ENCODE measurements around the gene U2AF1L4. TPM values are rescaled to one million over a fixed set of nuclear protein-coding genes. Genes with fewer than 3 reads are reported as not detected.
A peak's percentile ranks its signal among the peaks of the same experiment; 100 is the strongest.

The U2AF1L4 gene
- total RNA-seq, 2 donors from 2014 or later, result 14.9 to 18.7 TPM

DNA sequence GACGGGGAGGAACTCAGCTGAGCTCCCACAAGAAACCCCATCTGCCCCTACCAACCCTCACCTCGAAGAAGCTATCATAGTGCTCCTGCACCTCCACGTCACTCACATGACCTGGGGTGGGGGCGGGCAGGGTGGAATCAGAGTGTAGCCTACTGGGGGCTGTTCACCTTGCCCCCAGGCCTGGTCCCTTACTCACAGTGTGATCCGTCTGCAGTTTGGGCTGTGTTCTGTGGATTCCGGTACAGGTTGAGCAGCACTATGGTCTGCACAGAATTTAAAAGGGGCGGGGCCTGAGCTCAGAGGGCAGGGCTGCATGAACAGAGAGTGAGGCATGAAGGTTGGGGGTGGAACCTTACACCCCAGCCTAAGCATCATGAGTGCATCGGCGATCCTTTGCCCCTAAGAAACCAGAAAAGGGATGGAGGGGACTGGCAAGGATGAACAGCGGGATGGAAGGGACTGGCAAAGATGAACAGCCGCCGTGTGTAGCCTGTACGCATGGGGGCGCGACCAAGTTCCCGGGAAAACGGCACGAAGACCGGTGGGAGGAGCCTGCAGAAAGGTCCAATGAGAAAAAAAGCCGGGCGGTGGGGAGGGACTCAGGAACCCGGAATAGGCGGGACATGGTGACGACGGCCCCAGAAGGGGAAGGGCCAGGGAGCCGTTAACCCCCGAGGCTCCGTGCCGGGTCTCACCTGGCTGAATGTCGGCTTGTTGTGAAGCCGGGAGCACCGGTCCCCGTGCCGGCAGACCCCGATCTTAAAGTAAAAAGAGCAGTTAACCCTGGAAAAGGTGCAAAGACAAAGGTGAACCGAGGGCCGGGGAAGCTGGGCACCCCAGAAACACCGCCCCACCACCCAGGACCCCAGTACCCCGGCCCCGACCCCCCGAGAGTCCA lies 539 bp downstream of the U2AF1L4 start:
- Histone ChIP-seq H3K27ac (peak overlapping the region; percentile 100), H3K36me3 (no peaks in the 10 kb centered on the region), H3K9me3 (no peaks in the 10 kb centered on the region), H3K9ac (ENCODE audit: low read depth in 2 of 2, low read length in 2 of 2) (peak overlapping the region; percentile 72 to 79), H3K4me3 (peak overlapping the region; percentile 89), H3K4me1 (peaks cover 6% of the 10 kb centered on the region), H3K27me3 (no peaks in the 10 kb centered on the region)
- DNase-seq, result peak; percentile 97
- no peak for TF ChIP-seq CTCF (IDR thresholded peaks at IDR 0.05)
- intact Hi-C loops (cut with DNase I), result loop anchor here (10.0 kb wide), 1 partner anchor 190 kb away; the partner anchor contains the start of gene LRFN3

GRCh38 chr19:35743640-35744429 lies 1.4 kb downstream of the U2AF1L4 start:
- H3K4me3 ChIP-seq, result peak overlapping the region; percentile 89
- no peak for DNase-seq
- peak overlapping the region in 1 of 2 donors; percentile 79 for H3K9ac ChIP-seq (ENCODE audit: low read depth in 2 of 2, low read length in 2 of 2)
- no peak for TF ChIP-seq CTCF (IDR thresholded peaks at IDR 0.05)
- peaks cover 9% of the 10 kb centered on the region for H3K4me1 ChIP-seq
- H3K36me3 ChIP-seq, result no peaks in the 10 kb centered on the region
- H3K27ac ChIP-seq, result peak overlapping the region; percentile 100
- no peaks in the 10 kb centered on the region for H3K27me3 ChIP-seq
- no peaks in the 10 kb centered on the region for H3K9me3 ChIP-seq
- intact Hi-C loops (cut with DNase I), result loop anchor here (10.0 kb wide), 1 partner anchor 191 kb away; the partner anchor contains the start of gene LRFN3

DNA sequence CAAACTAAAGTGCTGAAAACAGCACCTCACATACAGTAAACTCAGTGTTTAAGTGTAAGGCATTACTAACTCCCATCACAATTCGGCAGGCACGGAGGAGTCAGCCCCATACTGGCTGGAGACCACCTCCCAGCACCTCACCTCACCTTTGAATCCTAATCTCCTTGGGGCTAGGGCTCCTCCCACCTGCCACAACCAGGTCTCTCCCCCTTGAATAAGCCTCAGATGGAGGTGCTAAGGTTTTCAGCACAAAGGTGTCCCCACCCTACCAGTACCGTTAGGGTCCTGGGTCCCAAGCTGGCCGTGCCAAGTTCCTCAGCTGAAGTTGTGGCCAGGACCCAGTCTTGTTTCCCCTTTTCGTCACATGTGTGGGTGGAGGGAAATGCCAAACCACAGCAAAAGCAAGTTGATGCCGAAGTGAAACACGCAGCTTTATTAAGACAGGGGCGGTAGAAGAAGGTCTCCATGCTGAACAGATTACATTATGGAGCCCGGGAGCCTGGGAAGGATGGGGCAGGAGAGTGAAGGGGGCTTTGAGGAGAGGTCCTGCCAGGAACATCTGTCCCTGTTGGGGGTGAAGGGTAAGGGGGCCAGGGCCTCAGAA lies 3.0 kb downstream of the U2AF1L4 start, which contains the start of gene IGFLR1:
Gene IGFLR1, minus strand, starts transcription at position 332 of the 604 bp plus-strand sequence. CDS start 1,272 bp downstream, outside the sequence.
- H3K9me3 ChIP-seq, result no peaks in the 10 kb centered on the region
- H3K27me3 ChIP-seq, result no peaks in the 10 kb centered on the region
- H3K4me3 ChIP-seq, result peak within 1 kb of the TSS; percentile 15
- DNase-seq, result peak; percentile 53
- TF ChIP-seq CTCF (IDR thresholded peaks at IDR 0.05), result no peak
- H3K4me1 ChIP-seq, result peaks cover 9% of the 10 kb centered on the region
- intact Hi-C loops (cut with DNase I), result loop anchor here (10.0 kb wide), 1 partner anchor 193 kb away; the partner anchor contains the start of gene LRFN3
- H3K27ac ChIP-seq, result peak within 1 kb of the TSS; percentile 90
- H3K36me3 ChIP-seq, result no peaks in the 10 kb centered on the region
- peak within 1 kb of the TSS; percentile 36 to 73 for H3K9ac ChIP-seq (ENCODE audit: low read depth in 2 of 2, low read length in 2 of 2)

- DNase-seq, result no peak
- H3K36me3 ChIP-seq, result no peaks in the 10 kb centered on the region
- H3K9ac ChIP-seq (ENCODE audit: low read depth in 2 of 2, low read length in 2 of 2), result peak overlapping the region; percentile 73 to 87
- H3K4me3 ChIP-seq, result peak overlapping the region; percentile 66
- intact Hi-C loops (cut with DNase I), result loop anchor here (10.0 kb wide), 1 partner anchor 194 kb away; the partner anchor contains the start of gene LRFN3
- TF ChIP-seq CTCF (IDR thresholded peaks at IDR 0.05), result no peak
- H3K4me1 ChIP-seq, result peaks cover 9% of the 10 kb centered on the region
- H3K9me3 ChIP-seq, result no peaks in the 10 kb centered on the region
- H3K27ac ChIP-seq, result peak overlapping the region; percentile 90
- H3K27me3 ChIP-seq, result no peaks in the 10 kb centered on the region
Measured at GRCh38 chr19:35741203-35741515, 4.1 kb downstream of the U2AF1L4 start.
